ENCODE data around the gene SMIM20. TPM values are rescaled to one million over a fixed set of nuclear protein-coding genes. Genes with fewer than 3 reads are reported as not detected.

Gene SMIM20
- total and polyA plus RNA-seq, 9 of the 15 experiments (the other 6 are each of a cell fraction or from before 2014, with no cell fraction given): 25.1 to 51.0 (median 38.9) TPM

- TF ChIP-seq HMGN3 (IDR thresholded peaks at IDR 0.05; ENCODE audit: borderline replicate concordance, extremely low read depth, insufficient read length, low read depth, low read length) (peak; percentile 82), HSF4 (CRISPR knock-in tag; IDR thresholded peaks at IDR 0.05; ENCODE audit: borderline replicate concordance) (no peak), NKRF (IDR thresholded peaks at IDR 0.05; ENCODE audit: borderline replicate concordance) (peak; percentile 92; the same call in 1 of the 2 replicates), THRAP3 (IDR thresholded peaks at IDR 0.05; ENCODE audit: borderline replicate concordance) (no peak), MYNN (IDR thresholded peaks at IDR 0.05) (no peak), MYNN (CRISPR knock-in tag; IDR thresholded peaks at IDR 0.05) (no peak), POLR2G (IDR thresholded peaks at IDR 0.05; ENCODE audit: low read depth, low read length) (peak; percentile 93), ZBTB40 (IDR thresholded peaks at IDR 0.05) (peak; percentile 97), ZBTB40 (CRISPR knock-in tag; IDR thresholded peaks at IDR 0.05) (no peak), SMAD4 (CRISPR knock-in tag; conservative IDR thresholded peaks at IDR 0.05) (peak; percentile 64; the same call in 1 of the 2 replicates), ATF6 (CRISPR knock-in tag; IDR thresholded peaks at IDR 0.05) (no peak), SREBF1 (IDR thresholded peaks at IDR 0.05; ENCODE audit: borderline replicate concordance, low read depth, low read length) (peak; percentile 72; the same call in 1 of the 2 replicates), ZNF174 (CRISPR knock-in tag; IDR thresholded peaks at IDR 0.05) (no peak), NFE2 (IDR thresholded peaks at IDR 0.05; ENCODE audit: low read depth) (no peak)
These were observed at the start of gene SMIM20 (continued) for GRCh38 chr4:25913851-25914669.
